NCI-H510A treated with DMSO at 0.1 percent for 48 hours (cell line): Measurements from ENCODE around the gene BBS12.
"Not testable (repeated sequence)": the region's sequence is repeated elsewhere in the genome, so short reads cannot be mapped to it uniquely, and the experiment has no call there.

Experiments used
- DNase-seq: peaks from one replicate; lab custom pipeline; 2025; lab: John Stamatoyannopoulos, UW

Gene BBS12

GRCh38 chr4:122765692-122766352 is 33.3 kb downstream of the BBS12 start:
- DNase-seq: no peak

- no peak for DNase-seq
Measured at GRCh38 chr4:122766353-122766705, 33.8 kb downstream of the BBS12 start.

GRCh38 chr4:122766950-122767349 is 34.4 kb downstream of the BBS12 start:
- DNase-seq: no peak

GRCh38 chr4:122771724-122772123 is 39.2 kb downstream of the BBS12 start:
- DNase-seq: no peak

GRCh38 chr4:122772311-122772710 is 39.8 kb downstream of the BBS12 start:
- DNase-seq: no peak

- no peak for DNase-seq
Measured at GRCh38 chr4:122772986-122773385, 40.5 kb downstream of the BBS12 start.

- DNase-seq: no peak
Measured at GRCh38 chr4:122775039-122775438, 42.5 kb downstream of the BBS12 start.

- peak; percentile 23 for DNase-seq
Measured at GRCh38 chr4:122775987-122776836, 43.7 kb downstream of the BBS12 start.

- peak; percentile 33 for DNase-seq
Measured at GRCh38 chr4:122776916-122777315, 44.4 kb downstream of the BBS12 start.

GRCh38 chr4:122777846-122778673 is 45.6 kb downstream of the BBS12 start:
- DNase-seq: no peak

- DNase-seq: no peak
Measured at GRCh38 chr4:122781486-122781885, 49.0 kb downstream of the BBS12 start.

- DNase-seq: no peak
Measured at GRCh38 chr4:122783301-122784215, 51.1 kb downstream of the BBS12 start.

- DNase-seq: no peak
Measured at GRCh38 chr4:122784261-122784660, 51.8 kb downstream of the BBS12 start.

GRCh38 chr4:122785099-122785498 is 52.6 kb downstream of the BBS12 start:
- DNase-seq: no peak

GRCh38 chr4:122786296-122786695 is 53.8 kb downstream of the BBS12 start:
- not testable (repeated sequence) for DNase-seq

- DNase-seq: not testable (repeated sequence)
Measured at GRCh38 chr4:122786920-122787319, 54.4 kb downstream of the BBS12 start.

GRCh38 chr4:122787940-122788339 is 55.4 kb downstream of the BBS12 start:
- DNase-seq: no peak

GRCh38 chr4:122788935-122789334 is 56.4 kb downstream of the BBS12 start:
- DNase-seq: no peak

- no peak for DNase-seq
Measured at GRCh38 chr4:122793811-122794210, 61.3 kb downstream of the BBS12 start.
